ENCODE measurements around the gene AP3B2. TPM values are rescaled to one million over a fixed set of nuclear protein-coding genes. Genes with fewer than 3 reads are reported as not detected.
"Not testable (repeated sequence)": the region's sequence is repeated elsewhere in the genome, so short reads cannot be mapped to it uniquely, and the experiment has no call there.

Gene AP3B2
- total RNA-seq, 1 donor from 2014 or later = 1.7 TPM

DNA sequence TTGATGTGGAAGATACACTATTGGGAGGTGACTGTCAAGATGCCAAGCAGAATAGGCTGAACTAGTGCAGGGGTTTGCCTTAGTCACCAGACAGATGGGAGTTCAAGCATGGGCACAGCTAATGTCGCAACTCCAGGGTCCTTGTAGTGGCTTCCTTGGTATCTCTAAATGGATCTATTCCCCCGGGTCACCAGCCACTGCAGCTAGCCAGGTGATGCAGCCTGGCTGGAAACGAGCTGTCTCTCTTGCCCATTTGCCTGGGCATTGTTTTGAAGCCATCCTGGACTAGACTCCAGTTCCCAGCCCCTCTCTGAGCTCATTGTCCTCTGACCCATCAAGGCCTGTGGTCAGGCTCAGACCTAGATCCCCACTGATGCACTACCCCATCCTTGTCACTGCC lies 54.1 kb downstream of the AP3B2 start:
- DNase-seq (no peak), ATAC-seq (ENCODE audit: poor library complexity) (no peak)
- intact Hi-C loops (cut with DNase I) = no loop called here

DNA sequence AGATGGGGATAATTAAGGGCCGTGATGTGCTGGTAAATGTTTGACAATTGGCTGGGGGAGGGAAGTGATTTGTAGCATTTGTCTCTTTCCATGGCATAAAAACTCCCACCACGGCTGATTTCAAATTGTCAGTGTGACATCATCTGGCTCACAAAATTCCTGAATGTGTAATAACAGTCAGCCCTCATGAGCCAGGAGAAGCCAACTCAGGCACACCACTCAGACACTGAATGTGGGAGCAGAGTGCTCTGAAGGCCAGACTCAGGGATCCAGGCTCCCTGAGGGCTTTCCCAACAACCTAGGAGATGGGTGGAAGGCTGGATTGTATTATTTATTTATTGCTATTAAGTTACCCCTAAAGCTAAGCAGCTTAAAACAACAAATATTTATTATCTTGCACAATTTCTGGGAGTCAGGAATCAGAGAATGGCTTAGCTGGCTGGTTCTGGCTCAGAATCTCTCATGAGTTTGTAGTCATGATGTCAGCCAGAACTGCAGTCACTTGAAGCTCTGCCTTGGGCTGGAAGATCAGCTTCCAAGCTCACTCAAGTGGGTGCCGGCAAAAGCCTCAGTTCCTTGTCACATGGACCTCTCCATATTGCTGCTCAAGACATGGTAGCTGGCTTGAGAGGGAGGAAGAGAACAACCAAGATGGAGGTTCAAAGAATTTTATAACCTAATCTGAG lies 56.0 kb downstream of the AP3B2 start:
- intact Hi-C loops (cut with DNase I) = no loop called here
- DNase-seq = no peak
- ATAC-seq (ENCODE audit: poor library complexity) = no peak

DNA sequence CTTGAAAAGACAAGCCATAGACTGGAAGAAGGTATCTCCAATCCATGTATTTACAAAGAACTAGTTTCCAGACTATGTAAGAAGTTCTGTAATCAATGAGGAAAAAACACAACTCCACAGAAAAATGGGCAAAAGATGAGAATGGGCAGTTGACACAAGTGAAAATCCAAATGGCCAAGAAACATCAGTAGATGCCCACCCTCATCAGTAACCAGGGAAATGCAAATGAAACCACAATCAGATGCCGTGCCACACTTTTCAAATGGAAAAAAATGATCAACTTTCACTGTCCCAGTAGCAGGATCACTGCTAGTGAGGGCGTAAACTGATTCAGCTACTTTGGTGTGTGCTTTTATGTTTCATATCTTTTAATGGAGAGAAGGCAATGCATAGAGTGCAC lies 58.0 kb downstream of the AP3B2 start:
- intact Hi-C loops (cut with DNase I) = no loop called here
- ATAC-seq (ENCODE audit: poor library complexity) (no peak), DNase-seq (no peak)

DNA sequence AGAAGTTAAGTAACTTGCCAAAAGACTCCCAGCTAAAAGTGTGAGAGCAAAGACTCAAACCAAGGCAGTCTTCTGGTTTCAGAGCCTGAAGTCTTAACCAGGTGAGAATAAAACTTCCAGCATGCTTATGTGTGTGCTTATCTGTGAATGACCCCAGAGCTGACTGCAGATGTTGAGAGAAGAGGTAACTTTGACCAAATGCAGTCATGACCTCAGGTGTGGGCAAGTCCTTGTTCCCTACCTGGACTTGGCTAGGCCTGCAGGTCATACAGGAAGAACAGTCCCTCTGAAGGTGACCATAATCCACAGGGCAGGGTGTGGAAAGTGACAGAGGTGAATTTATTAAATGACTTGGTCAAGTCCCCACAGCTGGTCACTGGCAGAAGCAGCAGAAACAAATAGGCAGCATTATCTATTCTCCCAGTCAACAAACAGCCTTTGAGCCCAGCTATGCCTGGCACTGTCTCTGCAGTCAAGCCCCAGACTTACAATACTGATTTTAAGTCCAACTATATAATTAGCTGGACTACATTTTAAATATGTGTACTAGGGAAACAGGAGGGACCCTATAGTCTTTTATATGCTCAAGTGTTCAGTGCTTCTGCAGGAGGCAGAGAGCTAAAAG lies 59.5 kb downstream of the AP3B2 start:
- ATAC-seq (ENCODE audit: poor library complexity) (no peak), DNase-seq (no peak)
- intact Hi-C loops (cut with DNase I) = no loop called here

DNA sequence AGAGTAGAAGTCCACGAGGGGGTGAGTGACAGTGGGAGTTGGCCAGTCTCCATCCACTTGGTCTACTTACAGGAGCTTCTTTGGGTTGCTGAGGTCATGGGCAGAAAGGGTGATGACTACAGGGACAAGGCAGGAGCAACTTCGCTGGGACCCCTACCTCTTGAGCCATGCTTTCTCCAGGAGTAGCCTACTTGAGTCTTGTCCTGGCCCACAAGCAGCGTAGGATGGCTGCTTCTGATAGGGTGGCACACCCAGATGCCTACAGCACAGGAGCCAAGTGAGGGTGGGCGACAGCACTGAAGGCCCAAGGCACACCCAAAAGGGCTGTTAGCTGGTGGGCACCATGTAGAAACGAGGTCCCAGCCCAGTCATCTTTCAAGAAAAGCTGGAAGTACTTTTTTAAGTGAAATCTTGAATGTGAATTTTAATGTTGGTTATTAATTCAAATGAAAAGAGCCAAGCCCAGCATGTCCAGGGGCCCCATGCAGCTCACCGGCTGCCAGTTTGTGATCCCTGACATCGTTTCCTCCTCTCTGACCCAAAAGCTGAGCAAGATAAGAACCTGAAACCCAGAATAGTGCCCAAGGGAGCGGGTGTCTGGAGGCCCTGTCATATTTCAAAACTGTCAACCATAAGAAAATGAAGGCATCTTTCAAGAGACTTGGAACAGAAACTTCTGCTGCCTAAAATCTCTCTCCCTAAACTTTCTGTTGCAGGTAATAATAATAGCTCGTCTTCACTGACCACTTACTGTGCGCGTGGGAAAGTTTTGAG lies 60.3 kb downstream of the AP3B2 start:
- ATAC-seq (ENCODE audit: poor library complexity) (no peak), DNase-seq (no peak)
- intact Hi-C loops (cut with DNase I) = no loop called here

DNA sequence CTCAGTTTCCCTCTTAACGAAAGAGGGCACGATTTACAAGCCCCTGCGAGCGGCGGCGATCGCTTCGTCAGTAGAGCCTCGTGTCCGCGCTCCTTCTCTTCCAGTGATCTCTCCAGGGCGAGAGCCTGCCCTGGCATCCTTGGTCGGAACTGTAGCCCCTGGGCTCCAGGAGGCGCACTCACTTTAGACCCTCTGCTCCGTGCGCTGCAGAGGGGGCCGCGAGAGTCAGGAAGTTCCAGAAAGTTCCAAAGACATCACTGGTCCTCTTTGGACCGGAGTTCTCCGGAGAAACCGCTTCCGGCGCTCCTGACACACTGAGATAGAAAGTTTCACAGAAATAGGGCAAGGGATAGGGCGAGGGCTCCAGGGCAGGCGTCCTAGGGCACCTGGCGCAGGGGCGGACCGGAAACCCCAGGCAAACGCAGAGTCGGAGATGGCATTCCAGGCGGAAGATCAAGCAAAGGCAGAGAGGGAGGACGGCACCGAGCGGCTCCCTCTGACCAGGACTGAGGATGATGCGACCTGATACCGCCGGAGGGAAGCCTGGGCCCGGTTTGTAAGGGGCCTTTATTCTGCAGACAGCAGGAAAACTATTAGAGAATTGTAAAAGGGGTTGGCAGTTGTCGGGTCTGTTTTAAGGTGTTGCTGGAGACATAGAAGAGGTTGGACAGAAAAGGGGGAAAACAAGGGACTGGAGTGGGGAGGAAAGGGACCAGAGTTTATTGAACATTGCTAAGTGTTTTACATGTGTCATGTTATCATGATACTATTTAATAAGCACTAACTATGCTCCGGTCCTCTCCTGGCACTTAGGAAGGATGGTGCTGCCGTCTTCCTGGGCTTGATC lies 61.2 kb downstream of the AP3B2 start:
- intact Hi-C loops (cut with DNase I) = no loop called here
- ATAC-seq (ENCODE audit: poor library complexity) (peak; percentile 31), DNase-seq (no peak)

DNA sequence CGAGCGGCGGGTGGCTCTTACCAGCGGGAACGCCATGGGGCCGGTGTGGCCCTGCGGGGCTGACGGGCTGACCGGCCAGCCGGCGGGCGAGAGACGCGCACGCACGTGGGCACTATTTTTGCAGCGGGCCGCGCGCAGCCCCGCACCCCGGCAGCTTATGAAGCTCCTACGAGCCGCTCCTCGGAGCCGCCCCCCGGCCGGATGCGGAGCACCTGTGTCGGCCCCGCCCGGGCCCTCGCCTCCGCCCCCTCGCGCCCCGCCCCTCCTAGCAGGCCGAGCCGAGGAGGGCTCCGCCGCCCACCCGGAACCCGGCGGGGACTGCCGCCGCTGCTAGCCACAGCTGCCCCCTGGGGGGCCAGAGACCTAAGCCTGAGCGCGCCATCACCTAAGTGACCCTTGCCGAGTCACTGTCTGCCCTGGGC lies 61.8 kb downstream of the AP3B2 start:
- no peak for DNase-seq
- peak; percentile 46 for ATAC-seq (ENCODE audit: poor library complexity)
- intact Hi-C loops (cut with DNase I) = no loop called here

DNA sequence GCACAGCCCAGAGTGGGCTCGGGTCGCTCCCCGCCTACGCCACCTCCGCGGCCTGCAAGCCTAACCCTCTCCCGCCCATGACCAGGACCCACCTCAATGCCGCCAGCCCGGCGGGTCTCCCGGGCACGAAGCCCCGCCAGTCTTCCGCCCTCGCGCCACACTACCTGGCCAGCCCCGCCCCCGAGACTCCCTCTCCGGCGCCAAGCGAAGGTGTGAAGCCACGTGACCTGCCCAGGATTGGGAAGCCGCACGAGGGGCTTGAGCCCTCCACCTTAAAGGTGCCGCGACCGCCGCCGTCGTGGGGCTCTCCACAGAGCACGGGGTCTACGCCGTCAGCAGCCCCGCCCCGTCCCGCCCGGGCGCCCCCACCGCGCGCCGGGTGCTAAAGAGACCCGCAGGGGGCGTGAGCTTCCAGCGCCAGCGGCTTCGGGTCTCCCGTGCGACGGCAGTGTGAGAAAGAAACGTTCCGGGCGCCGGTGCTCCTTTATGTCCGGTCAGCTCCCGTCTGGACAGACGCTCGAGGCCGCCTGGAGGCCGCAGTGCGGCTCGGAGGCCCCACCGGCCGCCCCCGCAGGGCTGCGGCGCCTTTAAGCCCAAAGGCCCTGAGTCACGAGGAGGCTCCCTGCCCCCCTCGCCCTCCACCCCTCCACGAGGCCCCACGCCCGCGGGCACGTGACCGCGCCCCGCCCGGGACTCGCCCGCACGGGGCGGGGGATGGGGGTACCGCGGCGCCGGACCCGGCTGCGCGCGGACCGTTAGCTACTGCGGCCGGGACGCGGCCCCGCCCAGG lies 62.4 kb downstream of the AP3B2 start, which contains the start of gene CPEB1:
Gene CPEB1 (minus strand): TSS at position 319 of the 790 bp plus-strand sequence. CDS start 18,904 bp downstream, outside the sequence.
- peak; percentile 67 for DNase-seq
- intact Hi-C loops (cut with DNase I) = no loop called here
- ATAC-seq (ENCODE audit: poor library complexity) = peak; percentile 87

DNA sequence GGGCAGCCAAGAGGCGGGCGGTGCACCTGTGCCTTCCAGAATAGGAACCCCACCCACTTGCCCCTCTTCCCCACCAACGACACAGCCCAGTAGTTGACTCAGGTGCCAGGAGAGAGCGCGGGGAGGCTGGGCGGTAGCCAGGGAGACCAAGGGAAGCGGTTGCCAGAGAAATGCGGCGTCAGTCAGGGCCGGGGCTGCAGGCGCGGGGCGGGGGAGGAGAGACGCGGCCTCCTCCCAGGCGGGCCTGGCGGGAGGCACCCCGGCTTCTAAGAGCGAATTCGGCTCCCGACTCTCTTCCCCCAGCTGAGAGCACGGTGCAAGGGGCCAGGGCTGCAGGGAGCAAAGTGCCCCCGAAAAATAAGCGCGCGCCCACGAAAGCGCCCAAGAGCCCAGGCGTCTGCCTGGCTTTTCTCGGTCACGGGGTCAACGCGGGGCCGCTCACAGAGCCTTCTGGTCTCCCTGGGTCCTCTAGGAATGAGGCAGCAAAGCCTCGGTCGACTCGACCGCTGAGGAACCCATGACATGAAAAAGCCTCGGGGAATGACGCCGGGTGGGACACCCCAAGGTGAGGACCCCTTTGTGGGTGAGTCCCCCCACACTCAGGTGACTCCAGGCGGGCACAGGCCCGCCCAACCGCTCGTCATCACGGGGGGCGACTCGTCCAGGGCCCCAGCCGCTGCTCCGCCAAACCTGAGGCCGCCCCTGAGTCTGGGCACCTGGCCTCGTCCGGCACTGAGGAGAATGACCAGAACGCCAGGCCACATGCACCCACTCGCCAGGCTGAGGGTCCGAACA lies 63.2 kb downstream of the AP3B2 start:
- intact Hi-C loops (cut with DNase I) = no loop called here
- no peak for DNase-seq
- peak; percentile 6 for ATAC-seq (ENCODE audit: poor library complexity)

DNA sequence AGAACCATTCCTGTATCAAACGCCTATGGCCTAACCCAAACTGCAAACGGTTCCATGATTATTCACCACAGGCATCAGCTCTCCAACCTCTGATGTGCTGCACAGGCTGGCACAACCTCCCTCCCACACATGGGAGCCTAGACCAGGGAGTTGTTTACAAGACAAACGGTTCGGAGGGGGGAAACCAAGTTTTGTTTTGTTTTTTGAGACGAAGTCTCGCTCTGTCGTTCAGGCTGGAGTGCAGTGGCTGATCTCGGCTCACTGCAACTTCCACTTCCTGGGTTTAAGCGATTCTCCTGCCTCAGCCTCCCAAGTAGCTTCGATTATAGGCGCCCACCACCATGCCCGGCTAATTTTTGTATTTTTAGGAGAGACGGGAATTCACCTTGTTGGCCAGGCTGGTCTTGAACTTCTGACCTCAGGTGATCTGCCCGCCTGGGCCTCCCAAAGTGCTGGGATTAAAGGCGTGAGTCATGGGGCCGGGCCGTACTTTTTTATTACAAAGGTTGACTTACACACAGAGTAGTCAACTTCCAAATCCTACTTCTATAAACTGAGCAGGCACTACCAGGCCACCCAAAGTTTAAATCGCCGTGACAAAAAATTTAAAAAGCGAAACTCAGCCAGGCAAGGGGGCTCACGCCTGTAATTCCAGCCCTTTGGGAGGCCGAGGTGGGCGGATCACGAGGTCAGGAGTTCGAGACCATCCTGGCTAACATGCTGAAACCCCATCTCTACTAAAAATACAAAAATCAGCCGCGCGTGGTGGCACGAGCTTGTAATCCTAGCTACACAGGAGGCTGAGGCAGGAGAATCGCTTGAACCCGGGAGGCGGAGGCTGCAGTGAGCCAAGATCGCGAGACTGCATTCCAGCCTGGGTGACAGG lies 64.5 kb downstream of the AP3B2 start:
- DNase-seq; intact Hi-C loops (cut with DNase I); ATAC-seq (ENCODE audit: poor library complexity): not testable (repeated sequence)

DNA sequence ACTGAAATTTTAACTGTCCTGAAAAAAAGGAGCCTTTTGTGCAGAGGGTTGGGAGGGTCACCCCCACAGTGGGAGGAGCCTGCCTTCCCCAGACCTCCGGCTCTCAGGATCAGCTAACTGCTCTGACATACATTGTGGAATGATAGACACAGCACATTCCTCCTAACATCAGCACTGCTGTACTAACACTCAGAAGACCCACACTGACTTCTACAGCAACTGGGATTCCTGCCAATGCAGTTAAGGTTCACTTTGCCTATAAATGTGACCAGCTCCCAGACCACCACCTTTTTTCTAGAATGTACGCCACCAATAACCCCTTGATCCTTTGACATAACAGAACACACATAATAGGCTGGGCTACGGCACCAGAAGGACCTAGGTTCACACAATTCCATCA lies 65.7 kb downstream of the AP3B2 start:
- intact Hi-C loops (cut with DNase I) = no loop called here

DNA sequence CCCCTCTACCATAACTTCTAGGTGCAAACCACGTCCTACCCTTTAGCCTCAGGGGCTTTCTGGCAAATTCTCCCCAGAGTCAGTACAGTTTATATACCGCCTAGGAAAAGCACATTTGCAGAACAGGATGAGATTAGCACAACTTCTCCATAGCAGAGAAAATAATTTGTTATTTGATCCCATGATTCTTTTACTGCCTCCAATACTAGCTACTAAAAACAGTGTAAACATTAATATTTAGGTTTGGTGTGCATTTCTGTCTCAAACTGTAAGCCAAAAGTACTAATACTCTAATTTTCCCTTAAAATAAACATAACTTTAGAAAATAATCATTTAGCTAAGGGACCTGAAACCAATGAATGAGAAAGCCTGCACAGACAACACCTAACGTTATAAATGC lies 67.0 kb downstream of the AP3B2 start:
- DNase-seq (no peak), ATAC-seq (ENCODE audit: poor library complexity) (no peak)
- intact Hi-C loops (cut with DNase I) = no loop called here

More for the DNA sequence above, 65.7 kb downstream of the AP3B2 start:
- DNase-seq (no peak), ATAC-seq (ENCODE audit: poor library complexity) (no peak)

DNA sequence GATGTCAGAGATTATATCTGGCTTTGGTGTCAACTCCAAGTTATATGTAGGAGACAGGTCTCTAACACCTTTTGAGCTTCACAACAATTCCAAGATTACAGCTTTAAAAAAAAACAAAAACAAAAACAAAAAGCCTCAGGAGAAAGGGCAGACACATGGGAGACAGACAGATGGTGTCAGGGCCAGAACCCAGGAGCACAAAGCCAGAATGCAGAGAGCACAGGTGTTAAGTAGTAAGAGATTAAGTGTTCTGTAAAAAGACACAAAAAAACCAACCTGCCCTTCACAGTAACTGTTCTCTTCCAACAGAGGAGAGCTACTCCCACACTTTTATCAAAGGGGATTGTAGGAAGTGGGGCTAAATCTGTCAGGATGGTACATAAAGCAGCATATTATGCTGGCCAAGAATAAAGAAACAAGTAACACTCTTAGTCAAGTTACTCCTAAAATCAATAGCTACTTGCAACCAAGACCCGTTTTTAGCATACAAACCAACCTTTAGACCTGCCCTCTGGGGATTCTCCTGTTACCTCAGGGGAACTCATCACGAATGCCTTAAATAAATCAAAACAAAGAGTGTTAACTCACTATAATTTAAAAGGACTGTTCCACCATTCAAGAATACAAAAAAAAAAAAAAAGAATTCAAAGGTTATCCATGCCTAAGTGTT lies 68.4 kb downstream of the AP3B2 start:
- ATAC-seq (ENCODE audit: poor library complexity) (no peak), DNase-seq (no peak)
- intact Hi-C loops (cut with DNase I) = no loop called here

DNA sequence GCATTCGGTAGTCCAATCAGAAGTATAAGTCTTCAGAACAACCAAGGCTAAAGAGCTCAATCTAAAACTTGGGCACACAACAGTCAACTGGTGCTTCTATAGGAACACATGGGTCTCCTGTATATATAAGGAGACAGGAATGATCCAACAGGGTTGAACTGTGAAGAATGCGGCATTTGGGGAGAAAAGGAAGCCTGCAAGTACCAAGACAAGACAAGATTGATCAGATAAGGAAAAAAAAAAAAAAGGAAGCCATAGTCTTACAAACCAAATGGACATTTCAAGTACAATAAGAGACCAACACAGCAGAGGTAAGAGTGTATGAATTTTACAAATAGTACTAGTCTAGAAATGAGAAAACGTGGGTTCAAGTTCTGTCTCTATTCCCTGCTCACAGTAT lies 69.0 kb downstream of the AP3B2 start:
- intact Hi-C loops (cut with DNase I) = no loop called here
- DNase-seq (no peak), ATAC-seq (ENCODE audit: poor library complexity) (no peak)

DNA sequence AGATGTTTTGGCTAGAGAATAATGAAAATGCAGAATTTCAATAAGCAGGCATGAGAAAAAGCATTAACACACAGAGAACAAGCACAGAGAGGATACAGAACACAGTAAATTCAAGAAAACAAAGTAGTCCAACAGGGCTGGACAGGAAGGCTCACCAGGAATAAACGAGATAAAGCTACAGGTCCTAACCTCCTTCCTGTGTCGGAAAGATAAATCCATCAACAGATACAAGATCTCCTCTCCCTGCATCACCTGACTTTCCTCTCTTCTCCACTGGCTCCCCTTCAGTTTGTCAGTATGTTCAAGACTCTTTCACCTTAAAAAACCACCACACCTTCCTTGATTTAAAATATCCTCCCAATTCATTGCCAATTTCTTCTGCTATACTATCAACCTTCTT lies 73.9 kb downstream of the AP3B2 start:
- ATAC-seq (ENCODE audit: poor library complexity) (no peak), DNase-seq (no peak)
- intact Hi-C loops (cut with DNase I) = no loop called here

DNA sequence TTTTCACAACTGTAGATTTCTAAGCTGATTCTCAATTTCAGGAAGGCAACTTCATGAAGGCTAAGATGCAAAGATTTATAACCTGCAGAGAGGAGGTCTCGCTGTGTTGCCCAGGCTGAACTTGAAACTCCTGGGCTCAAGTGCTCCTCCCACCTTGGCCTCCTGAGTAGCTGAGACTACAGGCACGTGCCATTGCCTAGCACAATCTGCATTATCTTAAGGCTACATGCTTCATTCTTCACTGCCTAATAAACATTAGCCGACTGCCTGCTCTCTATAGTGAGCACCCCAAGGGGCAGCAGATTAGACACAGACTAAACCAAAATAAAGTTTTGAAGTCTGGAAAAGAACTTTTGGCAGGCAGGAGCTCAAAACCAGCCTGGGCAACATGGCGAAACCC lies 79.6 kb downstream of the AP3B2 start:
- DNase-seq = no peak
- ATAC-seq (ENCODE audit: poor library complexity) = no peak
- intact Hi-C loops (cut with DNase I) = no loop called here

Data from Right ventricle myocardium superior (tissue), 1 donor.